ENCODE data around the gene KIT. TPM values are rescaled to one million over a fixed set of nuclear protein-coding genes. Genes with fewer than 3 reads are reported as not detected.

KIT gene
- total and polyA plus RNA-seq, 2 experiments from 2014 or later: 2.7 to 4.1 TPM

DNA sequence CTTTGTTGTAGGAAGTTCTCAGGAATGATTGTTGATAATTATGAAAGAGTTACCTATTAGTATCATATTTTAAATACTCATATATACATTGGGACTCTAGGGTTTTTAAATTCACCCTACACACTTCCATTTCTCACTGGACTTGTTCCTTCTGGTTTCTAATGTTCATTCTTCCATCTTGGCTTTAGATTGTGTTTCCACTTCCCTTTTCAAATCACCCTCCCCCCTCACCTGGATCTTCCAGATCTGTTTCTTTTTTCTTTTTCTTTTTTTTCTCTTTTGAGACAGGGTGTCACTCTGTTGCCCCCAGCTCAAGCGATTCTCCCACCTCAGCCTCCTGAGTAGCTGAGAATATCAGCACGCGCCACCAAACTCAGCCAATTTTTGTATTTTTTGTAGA, 6.7 kb upstream of the KIT start:
- Histone ChIP-seq H3K4me1 (ENCODE audit: insufficient read depth) (no peaks in the 10 kb centered on the region), H3K27ac (no peak overlapping the region), H3K4me2 (no peak overlapping the region), H3K9me2 (replicated peaks; ENCODE audit: insufficient read depth) (no peaks in the 10 kb centered on the region), H3K4me3 (no peak overlapping the region), H3K79me2 (no peaks in the 10 kb centered on the region), H3K9me3 (ENCODE audit: low read depth) (no peaks in the 10 kb centered on the region), H3K27me3 (peaks cover 5% of the 10 kb centered on the region), H4K20me1 (ENCODE audit: insufficient read depth, poor library complexity, severe bottlenecking) (no peaks in the 10 kb centered on the region), H2AFZ (no peak overlapping the region), H3K36me3 (replicated peaks; ENCODE audit: insufficient read depth, low read depth) (no peaks in the 10 kb centered on the region)
- TF ChIP-seq EZH2phosphoT487 (IDR thresholded peaks at IDR 0.05; ENCODE audit: low read depth, severe bottlenecking, unreplicated experiment) (no peak), EZH2 (IDR thresholded peaks at IDR 0.05; ENCODE audit: borderline replicate concordance) (no peak)
- TF ChIP-seq, protein P1, sequence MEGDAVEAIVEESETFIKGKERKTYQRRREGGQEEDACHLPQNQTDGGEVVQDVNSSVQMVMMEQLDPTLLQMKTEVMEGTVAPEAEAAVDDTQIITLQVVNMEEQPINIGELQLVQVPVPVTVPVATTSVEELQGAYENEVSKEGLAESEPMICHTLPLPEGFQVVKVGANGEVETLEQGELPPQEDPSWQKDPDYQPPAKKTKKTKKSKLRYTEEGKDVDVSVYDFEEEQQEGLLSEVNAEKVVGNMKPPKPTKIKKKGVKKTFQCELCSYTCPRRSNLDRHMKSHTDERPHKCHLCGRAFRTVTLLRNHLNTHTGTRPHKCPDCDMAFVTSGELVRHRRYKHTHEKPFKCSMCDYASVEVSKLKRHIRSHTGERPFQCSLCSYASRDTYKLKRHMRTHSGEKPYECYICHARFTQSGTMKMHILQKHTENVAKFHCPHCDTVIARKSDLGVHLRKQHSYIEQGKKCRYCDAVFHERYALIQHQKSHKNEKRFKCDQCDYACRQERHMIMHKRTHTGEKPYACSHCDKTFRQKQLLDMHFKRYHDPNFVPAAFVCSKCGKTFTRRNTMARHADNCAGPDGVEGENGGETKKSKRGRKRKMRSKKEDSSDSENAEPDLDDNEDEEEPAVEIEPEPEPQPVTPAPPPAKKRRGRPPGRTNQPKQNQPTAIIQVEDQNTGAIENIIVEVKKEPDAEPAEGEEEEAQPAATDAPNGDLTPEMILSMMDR (IDR thresholded peaks at IDR 0.05; ENCODE audit: poor library complexity): no peak
- no peak for DNase-seq (ENCODE audit: low spot score)
- 100% methylated on average over 3 of the region's 3 CpGs for WGBS (ENCODE audit: low lambda C conversion rate, missing lambda C conversion rate)

GRCh38 chr4:54654753-54655152, 3.0 kb upstream of the KIT start:
- DNase-seq (ENCODE audit: low spot score): no peak
- Histone ChIP-seq H3K36me3 (replicated peaks; ENCODE audit: insufficient read depth, low read depth) (no peaks in the 10 kb centered on the region), H3K4me2 (no peak overlapping the region), H2AFZ (no peak overlapping the region), H3K79me2 (no peaks in the 10 kb centered on the region), H3K9me2 (replicated peaks; ENCODE audit: insufficient read depth) (no peaks in the 10 kb centered on the region), H3K27me3 (peaks cover 30% of the 10 kb centered on the region), H3K9me3 (ENCODE audit: low read depth) (no peaks in the 10 kb centered on the region), H3K27ac (no peak overlapping the region), H4K20me1 (ENCODE audit: insufficient read depth, poor library complexity, severe bottlenecking) (no peaks in the 10 kb centered on the region), H3K4me3 (no peak overlapping the region), H3K4me1 (ENCODE audit: insufficient read depth) (peaks cover 12% of the 10 kb centered on the region)
- TF ChIP-seq, protein P1 (IDR thresholded peaks at IDR 0.05; ENCODE audit: poor library complexity): no peak
- TF ChIP-seq EZH2 (IDR thresholded peaks at IDR 0.05; ENCODE audit: borderline replicate concordance) (no peak), EZH2phosphoT487 (IDR thresholded peaks at IDR 0.05; ENCODE audit: low read depth, severe bottlenecking, unreplicated experiment) (no peak)
- 72% methylated on average over 4 of the region's 4 CpGs for WGBS (ENCODE audit: low lambda C conversion rate, missing lambda C conversion rate)

- Histone ChIP-seq H3K79me2 (no peaks in the 10 kb centered on the region), H3K27ac (no peak overlapping the region), H3K9me3 (ENCODE audit: low read depth) (no peaks in the 10 kb centered on the region), H2AFZ (peak overlapping the region; percentile 68), H4K20me1 (ENCODE audit: insufficient read depth, poor library complexity, severe bottlenecking) (no peaks in the 10 kb centered on the region), H3K9me2 (replicated peaks; ENCODE audit: insufficient read depth) (no peaks in the 10 kb centered on the region), H3K27me3 (peaks cover 46% of the 10 kb centered on the region), H3K4me2 (peak overlapping the region; percentile 100), H3K4me1 (ENCODE audit: insufficient read depth) (peaks cover 15% of the 10 kb centered on the region), H3K36me3 (replicated peaks; ENCODE audit: insufficient read depth, low read depth) (no peaks in the 10 kb centered on the region), H3K4me3 (peak overlapping the region; percentile 55)
- no peak for DNase-seq (ENCODE audit: low spot score)
- TF ChIP-seq EZH2phosphoT487 (IDR thresholded peaks at IDR 0.05; ENCODE audit: low read depth, severe bottlenecking, unreplicated experiment) (no peak), EZH2 (IDR thresholded peaks at IDR 0.05; ENCODE audit: borderline replicate concordance) (no peak)
- TF ChIP-seq, protein P1 (IDR thresholded peaks at IDR 0.05; ENCODE audit: poor library complexity): no peak
- WGBS (ENCODE audit: low lambda C conversion rate, missing lambda C conversion rate): 7% methylated on average over 25 of the region's 26 CpGs
These were observed 589 bp upstream of the KIT start for GRCh38 chr4:54657185-54657550.
